BJ (cell line): Measurements from ENCODE around the gene RNPEPL1. TPM values are rescaled to one million over a fixed set of nuclear protein-coding genes. Genes with fewer than 3 reads are reported as not detected.

Source experiments
- CTCF ChIA-PET: fragments of 350-600 bp; formaldehyde crosslinking; extraction: SDS; loops from one replicate; lab custom pipeline; 2021; ENCODE audit warnings: antibody characterized with exemption, inconsistent platforms; lab: Yijun Ruan, JAX
- POLR2A ChIA-PET: fragments of 300-600 bp; sonication (Branson Sonifier 250); formaldehyde crosslinking; extraction: SDS; loops from one replicate; lab custom pipeline; 2021; ENCODE audit warnings: antibody characterized with exemption; lab: Charles Lee
- DNase-seq: peaks from one replicate; pipeline ENCODE4 v3.0.0-alpha.2; 2011; ENCODE audit warnings: low read depth
- H3K27me3 ChIP-seq: 2 replicates; pipeline ENCODE4 v1.6.0; 2011; ENCODE audit warnings: low read length; ENCODE audit not compliant: control insufficient read depth, insufficient read depth
- H3K36me3 ChIP-seq: 2 replicates; pipeline ENCODE4 v1.5.1; 2011; ENCODE audit warnings: low read length; ENCODE audit not compliant: control insufficient read depth, insufficient read depth
- H3K4me3 ChIP-seq: 2 replicates; pipeline ENCODE4 v1.5.1; 2011; ENCODE audit warnings: low read depth, mild to moderate bottlenecking, control low read depth, low read length
- CTCF ChIP-seq: IDR thresholded peaks from 2 replicates; pipeline ENCODE4 v1.5.1; 2011; ENCODE audit warnings: low read depth, mild to moderate bottlenecking, control low read depth, inconsistent platforms, low read length, moderate library complexity; ENCODE audit not compliant: insufficient read depth
- polyA plus RNA-seq: library from polyadenylated mRNA; depleted of rRNA; stranded (reverse); fragments of >200 nt; gene quantifications from 2 replicates; pipeline ENCODE4 v1.2.3, GENCODE V29; 2011

The RNPEPL1 gene
- polyA plus RNA-seq, 1 experiment = 12.7 TPM

GRCh38 chr2:240579071-240579762 is 10.9 kb downstream of the RNPEPL1 start:
- DNase-seq = no peak
- peaks cover 27% of the 10 kb centered on the region for H3K36me3 ChIP-seq
- CTCF ChIA-PET = interaction anchor here (1.4 to 1.8 kb wide), 2 partner anchors 10 to 13 kb away, joined by 4 to 13 read pairs; partner anchors contain the start of gene RNPEPL1

GRCh38 chr2:240579771-240580614 is 11.7 kb downstream of the RNPEPL1 start:
- ChIA-PET CTCF (interaction anchor here (0.6 to 1.8 kb wide), 4 partner anchors 11 to 93 kb away, joined by 3 to 13 read pairs (median 4); partner anchors contain the start of gene RNPEPL1), POLR2A (no interaction called here)
- peaks cover 20% of the 10 kb centered on the region for H3K36me3 ChIP-seq
- no peaks in the 10 kb centered on the region for H3K27me3 ChIP-seq
- H3K4me3 ChIP-seq = no peak overlapping the region
- peak; percentile 9; the same call in 1 of the 2 replicates for TF ChIP-seq CTCF
- DNase-seq = peak; percentile 77

More at GRCh38 chr2:240579071-240579762, 10.9 kb downstream of the RNPEPL1 start:
- no peaks in the 10 kb centered on the region for H3K27me3 ChIP-seq
- POLR2A ChIA-PET = no interaction called here
- H3K4me3 ChIP-seq = no peak overlapping the region
- no peak for TF ChIP-seq CTCF

GRCh38 chr2:240581811-240582210 is 13.5 kb downstream of the RNPEPL1 start:
- POLR2A ChIA-PET = no interaction called here
- CTCF ChIA-PET = interaction anchor here (1.1 kb wide), 1 partner anchor 16 kb away, joined by 3 read pairs; no protein-coding TSS in a partner anchor
- no peak for DNase-seq
- H3K4me3 ChIP-seq = no peak overlapping the region
- TF ChIP-seq CTCF = no peak
- H3K27me3 ChIP-seq = no peaks in the 10 kb centered on the region
- peaks cover 8% of the 10 kb centered on the region for H3K36me3 ChIP-seq

GRCh38 chr2:240582781-240583180 is 14.5 kb downstream of the RNPEPL1 start:
- ChIA-PET CTCF (interaction anchor here (1.3 kb wide), 1 partner anchor 17 kb away, joined by 4 read pairs; no protein-coding TSS in a partner anchor), POLR2A (no interaction called here)
- DNase-seq = no peak
- no peak for TF ChIP-seq CTCF
- H3K4me3 ChIP-seq = no peak overlapping the region
- no peaks in the 10 kb centered on the region for H3K27me3 ChIP-seq
- H3K36me3 ChIP-seq = peaks cover 2% of the 10 kb centered on the region

- H3K4me3 ChIP-seq = no peak overlapping the region
- ChIA-PET CTCF (interaction anchor here (1.3 kb wide), 1 partner anchor 18 kb away, joined by 4 read pairs; no protein-coding TSS in a partner anchor), POLR2A (no interaction called here)
- TF ChIP-seq CTCF = no peak
- no peaks in the 10 kb centered on the region; the same call in 1 of the 2 replicates for H3K36me3 ChIP-seq
- no peaks in the 10 kb centered on the region for H3K27me3 ChIP-seq
- no peak for DNase-seq
Observed at GRCh38 chr2:240583774-240584173, 15.5 kb downstream of the RNPEPL1 start.
